ENCODE results near the gene AUTS2.
A peak's percentile ranks its signal among the peaks of the same experiment; 100 is the strongest.

AUTS2 gene

DNA sequence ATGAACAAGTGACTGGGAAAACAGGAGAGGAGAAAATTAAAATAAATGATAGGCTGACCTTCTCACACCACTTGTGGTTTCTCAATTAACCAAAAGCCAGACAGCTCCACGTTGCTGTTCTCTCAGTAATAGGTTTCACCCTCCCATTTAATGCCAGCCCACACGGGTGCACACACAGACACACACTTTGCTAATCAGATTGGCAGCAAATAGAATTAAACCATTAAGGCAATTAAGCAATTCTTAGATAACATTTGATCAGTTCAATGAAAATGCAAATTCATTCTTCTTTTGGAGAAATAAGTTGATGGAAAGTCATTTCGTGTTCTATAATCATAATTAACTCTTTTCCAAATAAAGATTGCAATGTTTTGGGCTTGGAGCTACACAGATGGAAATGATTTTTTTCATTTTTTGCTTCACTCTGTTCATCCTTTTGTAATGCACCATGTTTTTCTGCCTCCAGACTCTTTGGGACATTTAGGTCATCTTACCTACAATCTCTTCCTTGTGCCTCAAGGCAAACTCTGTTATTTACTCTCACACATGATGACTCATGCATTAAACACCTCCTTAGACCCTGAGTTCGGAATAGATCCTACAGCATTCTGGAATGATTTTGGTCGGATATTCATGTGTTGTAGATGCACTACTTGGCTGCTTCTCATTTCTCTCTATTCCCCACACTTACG, 700.7 kb downstream of the AUTS2 start:
- DNase-seq, result no peak

- DNase-seq, result no peak
These were observed 701.2 kb downstream of the AUTS2 start for GRCh38 chr7:70299472-70299807.

GRCh38 chr7:70301673-70302185, 703.5 kb downstream of the AUTS2 start:
- DNase-seq, result no peak

- no peak for DNase-seq
These were observed 705.0 kb downstream of the AUTS2 start for GRCh38 chr7:70303309-70303708.

GRCh38 chr7:70303780-70304179, 705.5 kb downstream of the AUTS2 start:
- DNase-seq, result no peak

- no peak for DNase-seq
These were observed 707.9 kb downstream of the AUTS2 start for GRCh38 chr7:70306173-70306572.

GRCh38 chr7:70307544-70308106, 709.4 kb downstream of the AUTS2 start:
- no peak for DNase-seq

- DNase-seq, result no peak
These were observed 714.1 kb downstream of the AUTS2 start for GRCh38 chr7:70312336-70312735.

- no peak for DNase-seq
These were observed 715.0 kb downstream of the AUTS2 start for GRCh38 chr7:70313271-70313670.

DNA sequence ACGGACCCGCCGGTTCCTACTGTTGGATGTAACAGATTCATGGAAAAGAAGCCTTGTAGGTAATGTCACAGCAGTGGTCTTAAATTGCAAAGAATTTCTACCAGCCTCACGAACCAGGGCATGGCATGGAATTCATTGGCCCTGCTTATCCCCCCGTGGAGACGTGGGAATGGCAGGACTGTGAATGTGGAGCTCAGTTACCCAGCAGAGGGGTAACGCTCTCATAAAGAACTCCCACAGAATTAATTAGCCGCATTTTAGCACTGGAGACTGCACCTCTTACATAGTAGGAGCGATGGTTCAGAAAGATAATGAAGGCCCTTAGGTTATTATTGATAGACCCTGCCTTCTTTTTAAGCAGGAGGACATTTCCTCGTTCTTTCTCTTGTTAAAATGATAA, 715.4 kb downstream of the AUTS2 start:
- DNase-seq, result no peak

DNA sequence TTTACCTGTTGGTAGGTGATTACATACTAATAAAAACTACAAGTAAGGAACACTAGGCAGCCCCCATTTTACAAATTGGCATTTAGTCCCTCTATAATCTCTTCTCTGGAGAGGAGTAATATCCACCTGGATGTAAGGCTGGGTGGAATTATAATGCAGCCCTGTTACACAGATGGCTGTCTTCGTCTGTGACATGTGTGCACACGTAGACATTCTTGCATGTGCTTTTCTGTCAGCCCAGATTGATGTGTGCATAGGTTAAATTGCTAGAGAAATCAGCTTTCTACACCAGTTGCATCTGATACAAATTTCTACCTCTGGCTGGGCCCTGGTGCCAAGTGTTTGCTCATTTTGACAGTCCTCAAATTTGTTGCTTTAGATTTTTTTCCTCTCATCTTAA, 715.9 kb downstream of the AUTS2 start:
- no peak for DNase-seq

DNA sequence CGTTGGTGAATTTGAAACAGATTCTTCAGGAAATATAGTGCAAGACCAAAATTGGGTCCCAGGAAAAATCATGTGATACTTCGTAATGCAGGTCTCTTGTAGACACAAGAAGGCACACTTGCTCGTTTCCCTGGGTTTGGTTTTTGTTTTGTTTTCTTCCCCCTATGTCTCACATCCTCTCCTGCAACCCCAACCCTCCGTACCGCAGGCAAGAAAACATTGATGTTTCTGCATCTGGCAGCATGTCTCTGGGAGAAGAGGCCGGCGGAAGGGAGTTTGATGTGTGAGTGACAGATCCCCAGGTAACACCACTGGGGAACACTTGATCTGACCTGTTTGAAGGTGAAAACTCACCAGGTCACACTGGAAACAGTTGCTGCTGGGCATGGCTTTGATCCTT, 718.5 kb downstream of the AUTS2 start:
- no peak for DNase-seq

GRCh38 chr7:70317356-70317755, 719.1 kb downstream of the AUTS2 start:
- DNase-seq, result no peak

- no peak for DNase-seq
These were observed 720.2 kb downstream of the AUTS2 start for GRCh38 chr7:70318511-70318910.

GRCh38 chr7:70319057-70319456, 720.8 kb downstream of the AUTS2 start:
- no peak for DNase-seq

DNA sequence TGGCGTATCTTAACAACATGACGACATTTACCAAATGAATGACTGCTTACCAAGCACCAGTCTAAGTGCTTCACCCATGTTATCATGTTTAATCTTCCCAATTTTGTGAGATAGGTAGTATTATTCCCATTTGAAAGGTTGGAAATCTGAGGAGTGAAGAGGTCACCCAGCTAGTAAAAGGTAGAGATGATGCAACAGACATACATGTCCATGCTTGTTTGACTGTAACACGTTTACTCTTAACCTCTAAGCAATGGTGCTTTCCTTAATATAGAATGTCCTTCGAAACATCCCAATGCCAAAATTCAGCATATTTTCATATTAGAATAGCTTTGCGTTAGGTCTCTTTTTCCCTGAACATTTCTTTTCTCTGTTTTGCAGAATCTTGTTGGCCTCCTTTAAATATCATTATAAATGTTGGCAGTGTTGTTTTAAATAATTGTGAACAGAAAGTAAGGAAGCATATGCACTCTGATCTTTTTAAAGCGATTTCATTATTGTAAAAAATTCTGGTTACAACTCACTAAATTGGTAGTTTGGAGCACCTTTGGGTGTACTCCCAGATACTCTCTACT, 722.8 kb downstream of the AUTS2 start:
- DNase-seq, result no peak

DNA sequence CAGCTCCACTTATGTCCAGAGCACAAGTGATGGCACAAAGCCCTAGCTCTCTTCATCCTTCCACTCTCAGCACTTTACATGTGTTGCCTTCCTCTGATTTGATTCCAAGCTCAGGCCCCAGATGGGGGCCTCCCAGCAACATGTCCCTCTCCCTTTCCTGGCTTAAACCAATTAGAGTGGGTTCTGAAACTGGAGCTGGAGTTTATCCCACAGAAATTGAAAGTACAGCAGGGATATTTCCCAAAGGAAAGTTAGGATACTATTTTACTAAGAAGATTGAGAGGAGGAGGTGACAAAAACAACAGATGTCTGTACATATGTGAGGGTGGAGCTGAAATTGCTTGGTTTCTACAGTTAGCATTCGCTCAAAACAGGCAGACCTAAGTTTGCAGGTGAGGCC, 724.6 kb downstream of the AUTS2 start:
- no peak for DNase-seq

- peak; percentile 24 for DNase-seq
These were observed 727.3 kb downstream of the AUTS2 start for GRCh38 chr7:70325509-70326101.

- no peak for DNase-seq
These were observed 736.0 kb downstream of the AUTS2 start for GRCh38 chr7:70334295-70334694.

DNA sequence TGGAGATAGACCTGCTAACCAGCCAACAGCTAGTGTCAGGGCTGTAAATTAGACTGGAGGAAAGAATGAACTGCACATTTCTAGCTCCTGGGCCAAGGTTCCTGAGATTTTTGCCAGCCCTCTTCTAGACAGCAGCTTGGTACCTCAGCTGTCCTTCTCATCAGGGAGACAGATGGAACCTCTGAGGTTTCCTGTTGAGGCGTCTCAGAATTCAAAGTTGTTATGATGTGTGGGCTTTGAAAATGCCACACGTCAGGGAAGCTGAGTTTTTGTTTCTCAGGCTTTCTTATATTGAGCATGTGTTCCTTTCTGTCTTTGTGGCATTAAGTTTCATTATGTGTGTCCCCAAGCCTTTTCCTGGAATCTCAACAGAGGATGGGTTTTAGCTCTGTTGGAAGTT, 736.6 kb downstream of the AUTS2 start:
- DNase-seq, result no peak

- no peak for DNase-seq
These were observed 738.3 kb downstream of the AUTS2 start for GRCh38 chr7:70336536-70336935.

GRCh38 chr7:70338015-70338414, 739.7 kb downstream of the AUTS2 start:
- DNase-seq, result no peak

- DNase-seq, result no peak
These were observed 742.0 kb downstream of the AUTS2 start for GRCh38 chr7:70340236-70340635.

- DNase-seq, result no peak
These were observed 743.2 kb downstream of the AUTS2 start for GRCh38 chr7:70341446-70341845.

All from amniotic stem cell (primary cell).